Thymus (tissue), 11 donors: ENCODE results near the gene HRNR. TPM values are rescaled to one million over a fixed set of nuclear protein-coding genes. Genes with fewer than 3 reads are reported as not detected.

Experiments
- DNase-seq, 9 donors: peaks; one replicate each; pipeline ENCODE4 v3.0.0-alpha.2; 2013; ENCODE audit warnings: low spot score in 9 of 9, low read depth in 6 of 9, missing footprints in 1 of 9
- H3K27ac ChIP-seq, 2 donors: one replicate each; pipeline ENCODE4 v1.5.1; 2013; ENCODE audit warnings: control low read depth in 1 of 2, low read depth in 1 of 2, low read length in 1 of 2, mild to moderate bottlenecking in 1 of 2, moderate library complexity in 1 of 2
- H3K27me3 ChIP-seq, 2 donors: one replicate each; pipeline ENCODE4 v1.5.1; 2013; ENCODE audit warnings: low read length in 1 of 2; ENCODE audit not compliant: control insufficient read depth in 2 of 2, insufficient read depth in 1 of 2
- H3K36me3 ChIP-seq, 2 donors: one replicate each; pipeline ENCODE4 v1.5.1; 2013; ENCODE audit warnings: low read length in 1 of 2, mild to moderate bottlenecking in 1 of 2, moderate library complexity in 1 of 2; ENCODE audit not compliant: control insufficient read depth in 2 of 2, insufficient read depth in 2 of 2
- H3K4me1 ChIP-seq, 2 donors: one replicate each; pipeline ENCODE4 v1.5.1; 2013; ENCODE audit warnings: low read length in 2 of 2; ENCODE audit not compliant: control insufficient read depth in 2 of 2, insufficient read depth in 2 of 2
- H3K4me3 ChIP-seq, 2 donors: one replicate each; pipeline ENCODE4 v1.5.1; 2013; ENCODE audit warnings: low read length in 2 of 2, control low read depth in 1 of 2, mild to moderate bottlenecking in 1 of 2
- H3K9me3 ChIP-seq, 2 donors: one replicate each; pipeline ENCODE4 v1.5.1; 2013; ENCODE audit warnings: low read length in 1 of 2, mild to moderate bottlenecking in 1 of 2; ENCODE audit not compliant: control insufficient read depth in 2 of 2, insufficient read depth in 1 of 2
- WGBS: extraction: QIAGEN DNeasy Blood & Tissue Kit; methylation state at CpG from one replicate; pipeline ENCODE4 v1.1.7; 2013; 5-methylcytosine and 5-hydroxymethylcytosine counted together
- polyA plus RNA-seq: library from polyadenylated mRNA; stranded (reverse); fragments of 200-250 nt; gene quantifications from one replicate; pipeline ENCODE4 v1.2.3, GENCODE V29; 2013
- total RNA-seq: library from RNA; stranded (reverse); fragments of 120-200 nt; gene quantifications from one replicate; pipeline ENCODE4 v1.2.4, GENCODE V29; 2013
- donor health status: healthy.

HRNR gene
- total and polyA plus RNA-seq, 2 donors, result under 0.01 to 0.14 TPM

GRCh38 chr1:152191260-152191659 lies 32.7 kb downstream of the HRNR start:
- 91% methylated on average over 5 of the region's 5 CpGs for WGBS
- no peak overlapping the region for H3K27ac ChIP-seq
- peaks cover 0 to 11% of the 10 kb centered on the region in 2 donors for H3K4me1 ChIP-seq
- no peak overlapping the region for H3K4me3 ChIP-seq
- peaks cover 0 to 14% of the 10 kb centered on the region in 2 donors for H3K27me3 ChIP-seq
- DNase-seq, result no peak
- peaks cover 0 to 6% of the 10 kb centered on the region in 2 donors for H3K9me3 ChIP-seq
- no peaks in the 10 kb centered on the region for H3K36me3 ChIP-seq

GRCh38 chr1:152190589-152190988 lies 33.4 kb downstream of the HRNR start:
- Histone ChIP-seq H3K9me3 (peaks cover 0 to 6% of the 10 kb centered on the region in 2 donors), H3K27me3 (peaks cover 0 to 14% of the 10 kb centered on the region in 2 donors), H3K27ac (no peak overlapping the region), H3K4me3 (no peak overlapping the region), H3K4me1 (peaks cover 0 to 11% of the 10 kb centered on the region in 2 donors), H3K36me3 (no peaks in the 10 kb centered on the region)
- 83% methylated on average over 2 of the region's 2 CpGs for WGBS
- DNase-seq, result no peak

- Histone ChIP-seq H3K4me3 (peak overlapping the region; percentile 59 to 72), H3K4me1 (peaks cover 0 to 11% of the 10 kb centered on the region in 2 donors), H3K9me3 (peaks cover 0 to 6% of the 10 kb centered on the region in 2 donors), H3K36me3 (no peaks in the 10 kb centered on the region), H3K27ac (no peak overlapping the region), H3K27me3 (peaks cover 0 to 18% of the 10 kb centered on the region in 2 donors)
- 21% methylated on average over 9 of the region's 9 CpGs for WGBS
- peak in 8 of 9 donors; percentile 19 to 62 (median 43) for DNase-seq
Observed at GRCh38 chr1:152189657-152190442, 34.1 kb downstream of the HRNR start.

- peak in 6 of 9 donors; percentile 16 to 57 (median 40) for DNase-seq
- peak overlapping the region; percentile 17 to 80 for H3K27ac ChIP-seq
- no peaks in the 10 kb centered on the region for H3K36me3 ChIP-seq
- H3K9me3 ChIP-seq, result peaks cover 0 to 6% of the 10 kb centered on the region in 2 donors
- 2% methylated on average over 62 of the region's 62 CpGs for WGBS
- peaks cover 0 to 18% of the 10 kb centered on the region in 2 donors for H3K27me3 ChIP-seq
- H3K4me3 ChIP-seq, result peak overlapping the region; percentile 59 to 72
- H3K4me1 ChIP-seq, result peaks cover 0 to 11% of the 10 kb centered on the region in 2 donors
Observed at GRCh38 chr1:152188673-152189591, 35.1 kb downstream of the HRNR start.

GRCh38 chr1:152186556-152187285 lies 37.3 kb downstream of the HRNR start:
- no peak overlapping the region for H3K27ac ChIP-seq
- peaks cover 0 to 11% of the 10 kb centered on the region in 2 donors for H3K4me1 ChIP-seq
- peaks cover 0 to 6% of the 10 kb centered on the region in 2 donors for H3K9me3 ChIP-seq
- whole genome bisulfite sequencing, result 96% methylated on average over 5 of the region's 5 CpGs
- no peaks in the 10 kb centered on the region for H3K36me3 ChIP-seq
- DNase-seq, result no peak
- peaks cover 0 to 18% of the 10 kb centered on the region in 2 donors for H3K27me3 ChIP-seq
- no peak overlapping the region for H3K4me3 ChIP-seq

- Histone ChIP-seq H3K36me3 (no peaks in the 10 kb centered on the region), H3K4me1 (peaks cover 0 to 11% of the 10 kb centered on the region in 2 donors), H3K27ac (no peak overlapping the region), H3K9me3 (peaks cover 0 to 6% of the 10 kb centered on the region in 2 donors), H3K27me3 (peaks cover 0 to 18% of the 10 kb centered on the region in 2 donors), H3K4me3 (no peak overlapping the region)
- 46% methylated on average over 8 of the region's 8 CpGs for WGBS
- peak in 3 of 9 donors; percentile 22 to 52 (median 43) for DNase-seq
Observed at GRCh38 chr1:152185544-152186391, 38.2 kb downstream of the HRNR start.

- peaks cover 0 to 5% of the 10 kb centered on the region in 2 donors for H3K27me3 ChIP-seq
Observed at GRCh38 chr1:152182944-152183361, 41.0 kb downstream of the HRNR start.

GRCh38 chr1:152182431-152182830 lies 41.6 kb downstream of the HRNR start:
- Histone ChIP-seq H3K36me3 (no peaks in the 10 kb centered on the region), H3K27ac (no peak overlapping the region), H3K9me3 (no peaks in the 10 kb centered on the region), H3K4me1 (no peaks in the 10 kb centered on the region), H3K4me3 (no peak overlapping the region), H3K27me3 (peaks cover 0 to 5% of the 10 kb centered on the region in 2 donors)
- WGBS, result 85% methylated on average over 2 of the region's 2 CpGs
- peak in 2 of 9 donors; percentile 2 to 21 for DNase-seq

More at GRCh38 chr1:152182944-152183361, 41.0 kb downstream of the HRNR start:
- DNase-seq, result peak in 1 of 9 donors; percentile 9
- no peak overlapping the region for H3K27ac ChIP-seq
- H3K4me1 ChIP-seq, result no peaks in the 10 kb centered on the region
- H3K4me3 ChIP-seq, result no peak overlapping the region
- no peaks in the 10 kb centered on the region for H3K36me3 ChIP-seq
- WGBS, result 62% methylated on average over 2 of the region's 2 CpGs
- H3K9me3 ChIP-seq, result no peaks in the 10 kb centered on the region
